Activated T-helper 2 cell treated with anti-CD3 and anti-CD28 coated beads, Interferon-gamma antibody, Interleukin-2, Interleukin-4, amounts not matched to agents 10 μg/mL and 5 μg/mL and 100 μg/mL, durations not matched to agents 14 hours and 24 hours and 36 hours (primary cell): ENCODE results near the gene CPNE1. TPM values are rescaled to one million over a fixed set of nuclear protein-coding genes. Genes with fewer than 3 reads are reported as not detected.
"Not testable (repeated sequence)": the region's sequence is repeated elsewhere in the genome, so short reads cannot be mapped to it uniquely, and the experiment has no call there.

Source experiments
- DNase-seq: peaks from one replicate; pipeline ENCODE4 v3.0.0; 2021; ENCODE audit warnings: low spot score
- H3K27ac Mint-ChIP-seq: one replicate; pipeline ENCODE4 v1.8.0; 2021; ENCODE audit warnings: mixed read lengths
- H3K27me3 Mint-ChIP-seq: one replicate; pipeline ENCODE4 v1.8.0; 2021; ENCODE audit warnings: low read depth, mixed read lengths
- H3K36me3 Mint-ChIP-seq: one replicate; pipeline ENCODE4 v1.8.0; 2021; ENCODE audit warnings: low read depth, mixed read lengths
- H3K4me1 Mint-ChIP-seq: one replicate; pipeline ENCODE4 v1.8.0; 2021; ENCODE audit warnings: low read depth, mixed read lengths
- H3K4me3 Mint-ChIP-seq: one replicate; pipeline ENCODE4 v1.8.0; 2021; ENCODE audit warnings: low read depth, mild to moderate bottlenecking, moderate library complexity, mixed read lengths
- H3K9me3 Mint-ChIP-seq: one replicate; pipeline ENCODE4 v1.8.0; 2021; ENCODE audit warnings: mixed read lengths
- intact Hi-C: fragments of 100-400 bp; cut with micrococcal nuclease; formaldehyde crosslinking; loops from one replicate; pipeline ENCODE4 v1.15.1; 2023
- total RNA-seq: library from RNA; stranded (reverse); gene quantifications from 2 replicates; pipeline ENCODE4 v1.2.3, GENCODE V29; 2022

CPNE1 gene
- total RNA-seq, 1 donor from 2014 or later = 347 TPM

DNA sequence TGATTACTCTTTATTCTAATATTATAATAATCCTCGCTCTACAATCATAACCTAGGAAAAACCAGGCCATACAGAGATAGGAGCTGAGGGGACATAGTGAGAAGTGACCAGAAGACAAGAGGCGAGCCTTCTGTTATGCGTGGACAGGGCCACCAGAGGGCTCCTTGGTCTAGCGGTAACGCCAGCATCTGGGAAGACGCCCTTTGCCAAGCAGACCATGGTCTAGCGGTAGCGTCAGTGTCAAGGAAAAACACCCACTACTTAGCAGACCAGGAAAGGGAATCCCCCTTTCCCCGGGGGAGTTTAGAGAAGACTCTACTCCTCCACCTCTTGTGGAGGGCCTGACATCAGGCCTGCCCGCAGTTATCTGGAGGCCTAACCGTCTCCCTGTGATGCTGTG is 22.2 kb upstream of the CPNE1 start:
- H3K9me3 Mint-ChIP-seq, H3K4me1 Mint-ChIP-seq, DNase-seq, H3K27ac Mint-ChIP-seq, H3K4me3 Mint-ChIP-seq, H3K27me3 Mint-ChIP-seq, intact Hi-C loops: not testable (repeated sequence)
- peaks cover 27% of the 10 kb centered on the region for H3K36me3 Mint-ChIP-seq

DNA sequence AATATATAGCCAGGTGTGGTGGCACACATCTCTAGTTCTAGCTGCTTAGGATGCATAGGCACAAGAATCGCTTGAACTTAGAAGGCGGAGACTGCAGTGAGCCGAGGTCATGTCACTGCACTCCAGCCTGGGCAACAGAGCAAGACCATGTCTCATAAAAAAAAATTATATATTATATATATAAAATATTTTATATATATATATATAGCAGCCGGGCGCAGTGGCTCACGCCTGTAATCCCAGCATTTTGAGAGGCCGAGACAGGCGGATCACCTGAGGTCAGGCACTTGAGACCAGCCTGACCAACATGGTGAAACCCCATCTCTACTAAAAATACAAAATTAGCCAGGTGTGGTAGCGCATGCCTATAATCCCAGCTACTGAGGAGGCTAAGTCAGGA is 20.7 kb upstream of the CPNE1 start:
- peaks cover 28% of the 10 kb centered on the region for H3K36me3 Mint-ChIP-seq
- H3K9me3 Mint-ChIP-seq, H3K4me1 Mint-ChIP-seq, intact Hi-C loops, H3K27ac Mint-ChIP-seq, H3K27me3 Mint-ChIP-seq, H3K4me3 Mint-ChIP-seq, DNase-seq: not testable (repeated sequence)

DNA sequence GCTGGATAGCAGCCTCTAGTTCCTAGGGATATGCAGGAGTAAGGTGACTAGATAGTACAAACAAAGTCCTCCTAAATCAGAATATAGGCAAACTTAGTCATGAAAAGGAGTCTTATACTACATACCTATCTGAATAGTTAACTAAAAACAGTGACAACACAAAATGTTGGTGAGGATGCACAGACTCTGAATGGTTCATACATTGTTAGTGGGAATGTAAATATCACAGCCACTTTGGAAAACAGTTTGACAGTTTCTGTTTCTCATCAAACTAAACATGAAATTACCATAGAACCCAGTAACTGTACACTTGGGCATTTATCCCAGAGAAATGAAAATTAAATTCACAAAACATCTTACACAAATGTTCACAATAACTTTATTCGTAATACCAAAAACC is 17.3 kb upstream of the CPNE1 start:
- H3K27ac Mint-ChIP-seq = no peak overlapping the region
- intact Hi-C loops = no loop called here
- no peaks in the 10 kb centered on the region for H3K4me1 Mint-ChIP-seq
- H3K9me3 Mint-ChIP-seq = no peaks in the 10 kb centered on the region
- H3K27me3 Mint-ChIP-seq = no peaks in the 10 kb centered on the region
- peaks cover 12% of the 10 kb centered on the region for H3K36me3 Mint-ChIP-seq
- H3K4me3 Mint-ChIP-seq = no peak overlapping the region
- DNase-seq = no peak

GRCh38 chr20:35680452-35681183 is 15.9 kb upstream of the CPNE1 start:
- no peak for DNase-seq

GRCh38 chr20:35674921-35675320 is 10.2 kb upstream of the CPNE1 start:
- Mint-ChIP-seq H3K27me3 (no peaks in the 10 kb centered on the region), H3K4me3 (no peak overlapping the region), H3K9me3 (no peaks in the 10 kb centered on the region), H3K36me3 (peaks cover 36% of the 10 kb centered on the region), H3K4me1 (no peaks in the 10 kb centered on the region), H3K27ac (no peak overlapping the region)
- intact Hi-C loops = no loop called here
- DNase-seq = no peak

More at GRCh38 chr20:35680452-35681183, 15.9 kb upstream of the CPNE1 start:
- peaks cover 11% of the 10 kb centered on the region for H3K36me3 Mint-ChIP-seq
- no peaks in the 10 kb centered on the region for H3K27me3 Mint-ChIP-seq
- intact Hi-C loops = no loop called here
- H3K27ac Mint-ChIP-seq = no peak overlapping the region
- no peaks in the 10 kb centered on the region for H3K4me1 Mint-ChIP-seq
- no peak overlapping the region for H3K4me3 Mint-ChIP-seq
- H3K9me3 Mint-ChIP-seq = no peaks in the 10 kb centered on the region

DNA sequence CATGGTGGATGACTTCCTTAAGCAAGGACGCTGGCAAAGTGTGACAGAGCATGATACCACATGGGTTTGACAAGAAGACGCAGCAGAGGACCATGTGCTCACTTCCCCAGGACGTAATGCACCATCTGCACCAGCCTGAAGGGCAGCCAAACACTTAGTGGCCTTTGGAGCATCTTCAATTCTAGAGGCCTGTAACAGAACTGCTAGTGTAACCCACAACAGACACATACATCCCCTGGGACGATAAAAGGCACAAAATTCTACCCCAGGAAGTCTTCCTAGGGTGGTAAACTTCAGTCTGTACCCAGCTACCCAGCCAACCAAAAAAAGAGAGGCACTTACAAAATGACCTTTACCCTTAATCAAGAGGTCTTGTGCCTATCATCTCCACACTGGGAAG is 9.2 kb upstream of the CPNE1 start:
- intact Hi-C loops = no loop called here
- H3K27me3 Mint-ChIP-seq = no peaks in the 10 kb centered on the region
- no peaks in the 10 kb centered on the region for H3K4me1 Mint-ChIP-seq
- H3K36me3 Mint-ChIP-seq = peaks cover 44% of the 10 kb centered on the region
- no peak overlapping the region for H3K4me3 Mint-ChIP-seq
- no peak for DNase-seq
- H3K27ac Mint-ChIP-seq = no peak overlapping the region
- H3K9me3 Mint-ChIP-seq = no peaks in the 10 kb centered on the region

DNA sequence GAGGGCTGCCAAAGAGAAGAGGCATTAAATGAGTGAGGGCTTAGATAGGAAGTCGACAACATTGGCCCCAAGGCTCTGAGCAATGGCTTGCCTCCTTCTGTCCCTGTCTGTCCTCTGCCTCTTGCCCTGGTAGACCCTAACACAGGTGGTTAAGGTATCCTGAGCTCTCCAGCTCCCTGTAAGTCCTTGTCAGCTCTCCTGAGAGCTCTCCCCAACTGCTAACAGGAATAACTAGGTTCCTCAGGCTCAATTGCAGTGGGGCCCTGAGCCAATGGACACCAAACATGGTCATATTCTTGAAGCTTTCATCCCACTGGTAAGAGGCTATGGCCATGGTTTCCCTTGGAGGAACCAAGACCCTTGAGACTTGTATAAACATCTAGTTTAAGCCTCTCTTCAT is 5.0 kb upstream of the CPNE1 start:
- Mint-ChIP-seq H3K27me3 (no peaks in the 10 kb centered on the region), H3K27ac (no peak overlapping the region), H3K4me3 (no peak overlapping the region), H3K9me3 (no peaks in the 10 kb centered on the region), H3K4me1 (peaks cover 4% of the 10 kb centered on the region), H3K36me3 (peaks cover 52% of the 10 kb centered on the region)
- intact Hi-C loops = no loop called here
- no peak for DNase-seq

- Mint-ChIP-seq H3K27me3 (no peaks in the 10 kb centered on the region), H3K4me1 (peaks cover 4% of the 10 kb centered on the region), H3K36me3 (peaks cover 49% of the 10 kb centered on the region), H3K9me3 (no peaks in the 10 kb centered on the region), H3K4me3 (no peak overlapping the region), H3K27ac (no peak overlapping the region)
- DNase-seq = no peak
- intact Hi-C loops = no loop called here
These were observed 4.5 kb upstream of the CPNE1 start for GRCh38 chr20:35669221-35669620.

GRCh38 chr20:35665949-35666288 is 1.2 kb upstream of the CPNE1 start:
- Mint-ChIP-seq H3K27ac (no peak overlapping the region), H3K27me3 (no peaks in the 10 kb centered on the region), H3K4me1 (peaks cover 30% of the 10 kb centered on the region), H3K9me3 (no peaks in the 10 kb centered on the region), H3K4me3 (no peak overlapping the region), H3K36me3 (peaks cover 55% of the 10 kb centered on the region)
- DNase-seq = no peak
- intact Hi-C loops = no loop called here

GRCh38 chr20:35663516-35664465 is 909 bp downstream of the CPNE1 start:
- peak overlapping the region; percentile 95 for H3K4me3 Mint-ChIP-seq
- peaks cover 53% of the 10 kb centered on the region for H3K36me3 Mint-ChIP-seq
- DNase-seq = peak; percentile 60
- peaks cover 48% of the 10 kb centered on the region for H3K4me1 Mint-ChIP-seq
- intact Hi-C loops = loop anchor here (1.0 to 5.0 kb wide), 4 partner anchors 36 to 121 kb away; partner anchors contain the start of genes ERGIC3, NFS1, RBM39 and ROMO1
- H3K27ac Mint-ChIP-seq = peak overlapping the region; percentile 99
- no peaks in the 10 kb centered on the region for H3K27me3 Mint-ChIP-seq
- no peaks in the 10 kb centered on the region for H3K9me3 Mint-ChIP-seq

- no peak for DNase-seq
- H3K4me1 Mint-ChIP-seq = peaks cover 51% of the 10 kb centered on the region
- peak overlapping the region; percentile 99 for H3K27ac Mint-ChIP-seq
- intact Hi-C loops = loop anchor here (5.0 kb wide), 1 partner anchor 120 kb away; the partner anchor contains the start of gene ERGIC3
- H3K36me3 Mint-ChIP-seq = peaks cover 47% of the 10 kb centered on the region
- H3K9me3 Mint-ChIP-seq = no peaks in the 10 kb centered on the region
- no peaks in the 10 kb centered on the region for H3K27me3 Mint-ChIP-seq
- H3K4me3 Mint-ChIP-seq = peak overlapping the region; percentile 95
These were observed 2.1 kb downstream of the CPNE1 start for GRCh38 chr20:35662551-35662950.

GRCh38 chr20:35661908-35662307 is 2.8 kb downstream of the CPNE1 start:
- Mint-ChIP-seq H3K27me3 (no peaks in the 10 kb centered on the region), H3K9me3 (no peaks in the 10 kb centered on the region), H3K4me3 (peak overlapping the region; percentile 95), H3K36me3 (peaks cover 53% of the 10 kb centered on the region), H3K4me1 (peaks cover 57% of the 10 kb centered on the region), H3K27ac (peak overlapping the region; percentile 99)
- intact Hi-C loops = loop anchor here (2.0 to 5.0 kb wide), 2 partner anchors 120 to 293 kb away; partner anchors contain the start of genes ERGIC3 and SCAND1
- no peak for DNase-seq

- peak overlapping the region; percentile 95 for H3K4me3 Mint-ChIP-seq
- no peaks in the 10 kb centered on the region for H3K9me3 Mint-ChIP-seq
- no peak for DNase-seq
- intact Hi-C loops = loop anchor here (2.0 to 5.0 kb wide), 2 partner anchors 119 to 294 kb away; partner anchors contain the start of genes ERGIC3 and SCAND1
- H3K4me1 Mint-ChIP-seq = peaks cover 63% of the 10 kb centered on the region
- H3K36me3 Mint-ChIP-seq = peaks cover 58% of the 10 kb centered on the region
- H3K27me3 Mint-ChIP-seq = no peaks in the 10 kb centered on the region
- peak overlapping the region; percentile 99 for H3K27ac Mint-ChIP-seq
These were observed 3.6 kb downstream of the CPNE1 start for GRCh38 chr20:35661053-35661452.
